KMS-11 (cell line): Measurements from ENCODE around the gene SRXN1.

Source experiments
- H2AFZ ChIP-seq: fragments of 200-600 bp; sonication (generic); 2 replicates; pipeline ENCODE4 v1.6.1; 2016; ENCODE audit warnings: antibody characterized with exemption, mixed run types, low read depth
- H3K27ac ChIP-seq: fragments of 200-600 bp; sonication (generic); 2 replicates; pipeline ENCODE4 v1.6.1; 2016; ENCODE audit warnings: mild to moderate bottlenecking, mixed run types
- H3K27me3 ChIP-seq: fragments of 200-600 bp; sonication (generic); 2 replicates; pipeline ENCODE4 v1.6.1; 2017; ENCODE audit warnings: mild to moderate bottlenecking, low read depth, mixed run types, moderate library complexity; ENCODE audit not compliant: insufficient read depth
- H3K36me3 ChIP-seq: fragments of 200-600 bp; sonication (generic); 2 replicates; pipeline ENCODE4 v1.6.1; 2017; ENCODE audit warnings: mild to moderate bottlenecking, mixed run types; ENCODE audit not compliant: insufficient read depth
- H3K4me1 ChIP-seq: fragments of 200-600 bp; sonication (generic); 2 replicates; pipeline ENCODE4 v1.6.1; 2016; ENCODE audit warnings: mild to moderate bottlenecking, low read depth, mixed run types; ENCODE audit not compliant: poor library complexity, severe bottlenecking
- H3K4me2 ChIP-seq: fragments of 200-600 bp; sonication (generic); 2 replicates; pipeline ENCODE4 v1.7.0; 2016; ENCODE audit warnings: mild to moderate bottlenecking, mixed run types
- H3K4me3 ChIP-seq: fragments of 200-600 bp; sonication (generic); IDR thresholded peaks from 2 replicates; pipeline ENCODE4 v1.6.1; 2017; ENCODE audit warnings: low read depth, low read length, mixed read lengths; ENCODE audit not compliant: insufficient read depth
- H3K79me2 ChIP-seq: fragments of 200-600 bp; sonication (generic); 2 replicates; pipeline ENCODE4 v1.6.1; 2016; ENCODE audit warnings: low read depth, mixed run types; ENCODE audit not compliant: insufficient read depth
- H3K9ac ChIP-seq: fragments of 200-600 bp; sonication (generic); 2 replicates; pipeline ENCODE4 v1.6.1; 2016; ENCODE audit warnings: mild to moderate bottlenecking, mixed run types
- H4K20me1 ChIP-seq: fragments of 200-600 bp; sonication (generic); 2 replicates; pipeline ENCODE4 v1.6.1; 2016; ENCODE audit warnings: mild to moderate bottlenecking, mixed run types; ENCODE audit not compliant: insufficient read depth
- CTCF ChIP-seq: fragments of 200-600 bp; sonication (generic); conservative IDR thresholded peaks from 2 replicates; pipeline ENCODE4 v1.6.1; 2017; ENCODE audit warnings: low read depth, mild to moderate bottlenecking, antibody characterized with exemption, low read length, moderate library complexity, mixed read lengths

SRXN1 gene

GRCh38 chr20:687468-688203 lies 34.6 kb upstream of the SRXN1 start:
- H3K9ac ChIP-seq: no peak overlapping the region
- no peak for TF ChIP-seq CTCF
- H3K4me2 ChIP-seq: no peak overlapping the region
- no peaks in the 10 kb centered on the region for H4K20me1 ChIP-seq
- H3K4me1 ChIP-seq: no peaks in the 10 kb centered on the region
- no peak overlapping the region for H2AFZ ChIP-seq
- H3K4me3 ChIP-seq: no peak overlapping the region
- no peaks in the 10 kb centered on the region for H3K36me3 ChIP-seq
- H3K79me2 ChIP-seq: no peaks in the 10 kb centered on the region
- H3K27ac ChIP-seq: no peak overlapping the region
- H3K27me3 ChIP-seq: no peaks in the 10 kb centered on the region; the same call in 1 of the 2 replicates

- Histone ChIP-seq H3K9ac (no peak overlapping the region), H3K4me2 (no peak overlapping the region), H3K79me2 (no peaks in the 10 kb centered on the region), H3K36me3 (no peaks in the 10 kb centered on the region), H3K4me3 (no peak overlapping the region), H3K4me1 (no peaks in the 10 kb centered on the region), H3K27ac (no peak overlapping the region), H3K27me3 (no peaks in the 10 kb centered on the region; the same call in 1 of the 2 replicates), H2AFZ (no peak overlapping the region), H4K20me1 (no peaks in the 10 kb centered on the region)
- TF ChIP-seq CTCF: no peak
Measured at GRCh38 chr20:684676-685319, 31.8 kb upstream of the SRXN1 start.

DNA sequence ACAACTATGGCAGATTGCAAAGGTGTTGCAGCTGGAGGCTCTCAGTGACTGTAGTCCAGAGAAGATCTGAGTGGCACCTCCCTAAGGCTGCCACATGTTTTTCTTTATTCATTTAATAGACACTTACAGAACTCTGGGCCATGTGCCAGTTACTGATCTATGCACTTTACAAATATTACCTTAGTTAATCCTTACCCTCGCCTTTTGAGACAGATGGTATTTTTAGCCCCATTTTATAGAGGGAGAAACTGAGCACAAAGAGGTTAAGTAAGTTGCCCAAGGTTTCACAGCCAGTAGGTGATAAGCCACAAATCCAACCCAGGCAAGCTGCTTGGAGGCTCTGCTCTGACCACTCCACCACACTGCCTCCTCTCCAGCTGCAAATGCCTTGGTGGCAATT lies 29.1 kb upstream of the SRXN1 start:
- TF ChIP-seq CTCF: no peak
- Histone ChIP-seq H3K4me1 (no peaks in the 10 kb centered on the region), H4K20me1 (no peaks in the 10 kb centered on the region), H3K79me2 (no peaks in the 10 kb centered on the region), H3K27ac (no peak overlapping the region), H2AFZ (no peak overlapping the region), H3K4me3 (no peak overlapping the region), H3K4me2 (no peak overlapping the region), H3K27me3 (peaks cover 5% of the 10 kb centered on the region; the same call in 1 of the 2 replicates), H3K9ac (no peak overlapping the region), H3K36me3 (no peaks in the 10 kb centered on the region)

- Histone ChIP-seq H3K4me2 (no peak overlapping the region), H2AFZ (no peak overlapping the region), H3K4me1 (peaks cover 11% of the 10 kb centered on the region), H4K20me1 (no peaks in the 10 kb centered on the region), H3K79me2 (no peaks in the 10 kb centered on the region), H3K9ac (no peak overlapping the region), H3K4me3 (no peak overlapping the region), H3K27me3 (peaks cover 19% of the 10 kb centered on the region), H3K36me3 (no peaks in the 10 kb centered on the region), H3K27ac (no peak overlapping the region)
- TF ChIP-seq CTCF: no peak
Measured at GRCh38 chr20:680638-681187, 27.7 kb upstream of the SRXN1 start.
